Upper lobe of right lung (tissue), 1 donor: Measurements from ENCODE around the gene CHRNG. TPM values are rescaled to one million over a fixed set of nuclear protein-coding genes. Genes with fewer than 3 reads are reported as not detected.
A peak's percentile ranks its signal among the peaks of the same experiment; 100 is the strongest.

Experiments used
- ATAC-seq: fragments of 200-7000 bp; cut with Tn5 transposase; one replicate; pipeline ENCODE4 v1.9.1; 2020; ENCODE audit warnings: mild to moderate bottlenecking, moderate library complexity
- DNase-seq: peaks from one replicate; pipeline ENCODE4 v3.0.0-alpha.2; 2020
- H3K27ac ChIP-seq: fragments of 200-600 bp; one replicate; pipeline ENCODE4 v1.8.0; 2022
- H3K27me3 ChIP-seq: fragments of 200-600 bp; one replicate; pipeline ENCODE4 v1.8.0; 2022; ENCODE audit warnings: mild to moderate bottlenecking
- H3K36me3 ChIP-seq: fragments of 200-600 bp; one replicate; pipeline ENCODE4 v1.8.0; 2022
- H3K4me1 ChIP-seq: fragments of 200-600 bp; one replicate; pipeline ENCODE4 v1.8.0; 2022
- H3K4me3 ChIP-seq: fragments of 200-600 bp; one replicate; pipeline ENCODE4 v1.8.0; 2022; ENCODE audit warnings: mild to moderate bottlenecking
- H3K9me3 ChIP-seq: fragments of 200-600 bp; one replicate; pipeline ENCODE4 v1.8.0; 2022
- CTCF ChIP-seq: fragments of 200-600 bp; IDR thresholded peaks from one replicate; pipeline ENCODE4 v1.8.0; 2022; ENCODE audit warnings: antibody characterized with exemption
- intact Hi-C: fragments of 100-400 bp; cut with DNase I; formaldehyde crosslinking; loops from one replicate; pipeline ENCODE4 v1.11.0; 2022
- total RNA-seq: library from RNA; stranded (reverse); fragmentation: NEBNext Ultra II Directional; extraction: Animal tissue kit (Norgen Biotek cat#: 25700); gene quantifications from one replicate; pipeline ENCODE4 v1.2.1, GENCODE V29; 2021
- donor health status: DM: no; HTN: yes; CAD: no; lungs with severe emphysema.

Gene CHRNG
- total RNA-seq, 1 donor from 2014 or later, result not detected

GRCh38 chr2:232573042-232573441 lies 33.5 kb downstream of the CHRNG start:
- H3K27ac ChIP-seq, result no peak overlapping the region
- intact Hi-C loops, result no loop called here
- H3K9me3 ChIP-seq, result no peaks in the 10 kb centered on the region
- DNase-seq (no peak), ATAC-seq (no peak)
- peaks cover 75% of the 10 kb centered on the region for H3K36me3 ChIP-seq
- H3K4me1 ChIP-seq, result no peaks in the 10 kb centered on the region
- no peak for TF ChIP-seq CTCF
- H3K4me3 ChIP-seq, result no peak overlapping the region
- no peaks in the 10 kb centered on the region for H3K27me3 ChIP-seq

DNA sequence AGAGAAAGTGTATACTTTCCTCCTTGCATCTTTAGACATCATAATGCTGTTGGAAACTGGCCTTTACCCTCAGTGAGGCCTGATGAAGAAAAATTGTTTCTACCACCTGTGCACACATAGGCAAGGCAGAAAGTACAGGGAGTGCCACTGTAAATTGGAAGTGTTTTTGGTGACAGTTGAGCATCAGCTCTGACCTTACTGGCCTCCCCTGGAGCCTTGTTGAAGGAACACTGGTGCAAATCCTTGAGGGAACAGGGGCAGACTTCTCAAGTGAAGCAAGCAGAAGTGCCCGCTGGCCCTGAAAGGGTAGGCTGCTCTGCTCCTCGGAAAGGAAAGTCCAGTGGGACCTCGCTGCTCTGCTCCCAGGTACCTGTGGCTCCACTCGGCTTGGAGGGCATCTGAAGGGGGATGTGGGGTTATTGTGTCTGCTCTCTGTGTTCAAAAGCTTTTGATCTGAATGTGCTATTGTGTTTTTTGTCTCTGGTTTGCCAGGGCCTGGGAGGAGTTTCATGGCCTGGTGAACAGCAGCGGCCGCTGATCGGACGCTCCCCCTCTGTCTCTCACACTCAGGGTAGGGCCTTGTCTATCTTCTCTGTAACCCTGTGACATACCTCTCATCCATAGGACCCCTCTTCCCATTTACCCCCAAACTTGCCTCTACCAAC lies 34.4 kb downstream of the CHRNG start:
- TF ChIP-seq CTCF, result no peak
- no peak for DNase-seq
- H3K36me3 ChIP-seq, result peaks cover 66% of the 10 kb centered on the region
- H3K27me3 ChIP-seq, result no peaks in the 10 kb centered on the region
- peak; percentile 57 for ATAC-seq
- no peak overlapping the region for H3K4me3 ChIP-seq
- intact Hi-C loops, result no loop called here
- H3K4me1 ChIP-seq, result no peaks in the 10 kb centered on the region
- no peaks in the 10 kb centered on the region for H3K9me3 ChIP-seq
- H3K27ac ChIP-seq, result no peak overlapping the region

DNA sequence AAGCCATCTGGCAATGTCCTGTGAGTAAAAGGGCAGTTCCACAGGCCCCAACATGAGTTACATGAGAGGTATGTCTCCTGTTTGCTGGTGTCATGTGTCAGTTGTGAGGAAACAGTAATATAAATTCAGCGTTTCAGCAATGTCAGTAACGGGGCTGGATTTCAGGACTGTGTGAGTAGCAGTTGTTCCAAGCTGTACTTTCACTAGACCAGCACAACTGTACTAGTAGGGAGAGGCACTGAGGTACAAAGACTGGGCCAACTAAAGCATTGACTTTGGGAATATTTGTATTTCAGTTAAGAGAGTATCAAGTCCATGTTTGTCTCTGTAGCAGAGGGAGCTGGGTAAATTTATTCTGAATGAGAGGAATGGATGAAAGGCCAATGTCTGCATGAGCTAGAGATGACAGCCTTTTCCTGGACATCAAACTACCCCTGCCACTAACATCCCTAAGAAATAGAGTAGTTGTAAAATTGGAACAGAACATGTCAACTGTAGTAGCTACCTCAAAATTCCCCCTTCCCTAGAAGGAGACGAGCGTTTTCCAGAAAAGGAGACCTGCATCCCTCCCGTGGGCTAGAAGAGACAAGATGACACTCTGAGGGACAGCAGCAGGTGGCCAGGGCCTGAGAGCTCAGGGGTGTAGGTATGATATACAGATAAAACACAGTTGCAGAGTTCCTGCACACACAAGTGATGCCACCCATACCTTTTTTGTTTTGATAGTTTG lies 35.3 kb downstream of the CHRNG start:
- Histone ChIP-seq H3K27ac (no peak overlapping the region), H3K27me3 (no peaks in the 10 kb centered on the region), H3K4me1 (no peaks in the 10 kb centered on the region), H3K9me3 (no peaks in the 10 kb centered on the region), H3K36me3 (peaks cover 57% of the 10 kb centered on the region), H3K4me3 (no peak overlapping the region)
- no peak for TF ChIP-seq CTCF
- intact Hi-C loops, result no loop called here
- no peak for ATAC-seq
- no peak for DNase-seq

GRCh38 chr2:232575404-232575746 lies 35.9 kb downstream of the CHRNG start:
- peaks cover 52% of the 10 kb centered on the region for H3K36me3 ChIP-seq
- no peak for TF ChIP-seq CTCF
- intact Hi-C loops, result no loop called here

DNA sequence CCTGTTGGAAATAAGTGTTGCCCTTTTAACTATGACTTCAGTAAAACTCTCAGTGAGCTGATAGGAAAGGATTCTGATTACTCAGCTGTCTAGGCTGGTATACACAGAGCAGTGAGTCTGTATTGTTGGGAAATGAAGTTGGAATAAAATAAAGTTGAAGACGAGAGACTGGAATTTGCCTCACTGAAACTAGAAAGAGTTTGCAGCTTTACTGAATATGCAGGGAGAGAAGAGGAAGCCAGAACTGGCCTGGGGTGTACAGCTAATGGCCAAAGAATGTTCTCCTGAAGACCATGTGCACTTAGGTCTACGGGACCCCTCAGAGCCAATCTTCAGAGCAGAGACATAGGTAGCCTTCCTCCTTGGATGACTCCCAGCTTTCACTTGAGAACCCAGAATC lies 37.5 kb downstream of the CHRNG start:
- H3K27ac ChIP-seq, result no peak overlapping the region
- no peak for DNase-seq
- no peak for ATAC-seq
- H3K4me1 ChIP-seq, result no peaks in the 10 kb centered on the region
- peaks cover 49% of the 10 kb centered on the region for H3K36me3 ChIP-seq
- TF ChIP-seq CTCF, result no peak
- no peak overlapping the region for H3K4me3 ChIP-seq
- H3K9me3 ChIP-seq, result no peaks in the 10 kb centered on the region
- H3K27me3 ChIP-seq, result no peaks in the 10 kb centered on the region
- intact Hi-C loops, result no loop called here

More at GRCh38 chr2:232575404-232575746, 35.9 kb downstream of the CHRNG start:
- Histone ChIP-seq H3K27me3 (no peaks in the 10 kb centered on the region), H3K9me3 (no peaks in the 10 kb centered on the region), H3K4me1 (no peaks in the 10 kb centered on the region), H3K4me3 (no peak overlapping the region), H3K27ac (no peak overlapping the region)
- ATAC-seq, result no peak
- no peak for DNase-seq
